Erythroblast (primary cell): ENCODE measurements around the gene TTLL7.

Experiments
- DNase-seq, 2 experiments: peaks; one replicate each; lab custom pipeline; 2025; lab: John Stamatoyannopoulos, UW
- GATA1 ChIP-seq: IDR thresholded peaks from 2 replicates; pipeline ENCODE4 v1.6.1; 2011; ENCODE audit warnings: low read depth, mild to moderate bottlenecking, control low read depth, low read length, moderate library complexity
- POLR2A ChIP-seq: IDR thresholded peaks from 2 replicates; pipeline ENCODE4 v1.6.1; 2011; ENCODE audit warnings: mild to moderate bottlenecking, low read length

The TTLL7 gene

GRCh38 chr1:83856381-83856780 is 142.6 kb downstream of the TTLL7 start:
- DNase-seq = no peak
- no peak for TF ChIP-seq POLR2A
- no peak for TF ChIP-seq GATA1

- TF ChIP-seq POLR2A (no peak), GATA1 (no peak)
- DNase-seq = no peak
These were observed 144.5 kb downstream of the TTLL7 start for GRCh38 chr1:83854456-83854855.

DNA sequence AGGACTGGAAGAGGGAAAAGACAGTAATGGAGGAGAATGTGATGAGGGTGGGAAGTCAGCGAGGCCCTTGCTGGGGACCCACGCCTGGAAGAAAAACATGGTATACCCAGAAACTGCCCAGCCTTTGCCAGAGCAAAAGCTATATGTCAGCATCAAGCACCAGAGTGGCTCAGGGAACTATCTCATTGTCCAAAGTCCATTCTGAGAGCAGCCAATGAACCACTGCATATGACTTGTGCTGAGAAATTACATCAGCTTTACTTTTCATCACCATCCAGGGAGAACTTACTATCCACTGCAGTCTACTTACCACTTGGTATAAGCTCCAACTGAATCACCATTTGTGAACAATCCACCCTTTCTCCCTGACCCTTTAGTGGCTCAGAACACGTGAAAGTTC is 148.1 kb downstream of the TTLL7 start:
- TF ChIP-seq GATA1 (no peak), POLR2A (no peak)
- DNase-seq = no peak

DNA sequence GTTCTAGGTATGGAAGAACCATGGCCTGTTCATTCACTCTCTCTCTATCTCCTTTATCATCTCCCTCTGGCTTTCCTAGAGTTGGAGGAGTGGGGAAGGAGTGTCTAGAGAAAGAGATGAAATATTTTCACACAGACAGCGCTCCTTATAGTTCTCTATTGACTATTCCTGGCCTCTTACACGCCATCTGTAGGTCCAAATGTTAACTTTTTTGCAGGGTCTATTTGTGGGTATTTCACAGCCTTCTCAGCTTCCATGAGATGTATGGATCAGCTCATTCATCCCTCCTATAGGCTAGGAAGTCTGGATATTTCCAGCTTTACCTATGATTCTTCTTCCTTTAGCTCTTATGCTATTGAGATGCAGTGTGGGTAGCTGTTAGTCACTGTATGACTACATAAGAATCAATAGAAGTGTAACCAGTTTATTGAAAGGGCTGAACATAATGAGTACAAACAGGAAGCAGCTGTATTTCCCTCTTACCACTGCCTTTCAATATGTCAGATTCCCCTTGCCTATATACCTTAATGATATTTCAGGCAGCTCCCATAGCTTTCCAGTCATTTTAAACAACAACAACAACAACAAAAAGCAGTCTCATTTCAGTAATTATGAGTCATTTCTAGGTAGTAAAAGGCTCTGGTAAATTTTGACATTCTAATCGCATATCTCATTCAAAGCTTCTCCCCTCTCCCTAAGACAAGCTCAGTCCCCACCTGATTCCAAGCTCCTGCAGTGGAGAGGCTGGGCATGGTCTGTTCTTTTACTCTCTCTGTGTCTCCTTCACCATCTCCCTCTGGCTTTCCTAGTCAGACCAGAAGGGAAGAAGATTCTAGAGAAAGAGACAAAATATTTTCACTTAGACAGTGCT is 149.5 kb downstream of the TTLL7 start:
- TF ChIP-seq GATA1 = no peak
- TF ChIP-seq POLR2A = no peak
- DNase-seq = no peak

- TF ChIP-seq GATA1 = no peak
- no peak for DNase-seq
These were observed 152.8 kb downstream of the TTLL7 start for GRCh38 chr1:83846138-83846537.

DNA sequence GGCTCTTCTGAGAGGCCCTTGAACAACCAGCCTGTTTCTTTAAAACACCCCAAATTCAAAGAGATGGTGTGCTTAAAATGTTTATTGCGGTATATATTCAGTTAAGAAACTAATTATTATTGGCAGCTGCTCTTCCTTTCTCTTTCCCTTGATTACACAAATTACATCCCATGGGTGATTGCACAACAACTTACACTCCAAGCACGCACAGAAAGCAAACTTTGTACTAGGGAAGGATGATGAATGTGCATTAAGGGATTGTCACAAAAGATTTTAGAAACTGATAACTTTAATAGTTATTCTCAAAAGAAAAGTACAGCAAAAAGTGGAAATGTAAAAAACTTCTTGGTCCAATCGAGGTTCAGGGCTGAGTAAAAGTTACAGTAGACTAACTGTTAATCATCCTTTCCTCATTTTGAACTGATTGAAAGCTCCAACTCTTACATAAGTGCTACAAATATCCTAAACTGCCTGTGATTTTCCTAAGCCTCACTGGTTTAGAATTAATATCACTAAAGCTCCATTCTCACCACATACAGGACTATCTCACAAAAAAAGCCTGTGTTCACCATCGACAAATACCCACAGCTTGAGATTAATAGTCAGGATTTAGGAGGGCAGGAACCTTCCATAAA is 153.4 kb downstream of the TTLL7 start:
- no peak for DNase-seq
- TF ChIP-seq POLR2A (no peak), GATA1 (no peak)

DNA sequence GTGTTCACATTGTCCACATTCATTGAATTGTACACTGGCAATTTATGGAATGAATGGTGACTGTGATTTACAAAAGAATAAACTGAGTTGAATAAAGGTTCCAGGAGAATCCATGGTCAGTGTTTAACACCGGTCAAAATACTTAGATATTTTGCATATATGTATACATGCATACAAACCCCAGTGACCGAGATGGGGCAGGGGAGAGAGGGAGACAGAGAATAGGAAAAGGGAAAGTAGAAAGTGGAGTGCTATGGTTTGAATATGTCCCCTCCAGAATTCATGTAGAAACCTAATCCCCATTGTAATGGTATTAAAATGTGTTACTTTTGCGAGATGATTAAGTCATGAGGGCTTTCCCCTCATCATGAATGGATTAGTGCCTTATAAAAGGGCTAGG is 154.4 kb downstream of the TTLL7 start:
- no peak for DNase-seq
- TF ChIP-seq GATA1 = no peak
- TF ChIP-seq POLR2A = no peak

GRCh38 chr1:83839566-83840173 is 159.3 kb downstream of the TTLL7 start:
- DNase-seq = peak in 1 of 2 experiments; percentile 4
- TF ChIP-seq GATA1 = no peak

DNA sequence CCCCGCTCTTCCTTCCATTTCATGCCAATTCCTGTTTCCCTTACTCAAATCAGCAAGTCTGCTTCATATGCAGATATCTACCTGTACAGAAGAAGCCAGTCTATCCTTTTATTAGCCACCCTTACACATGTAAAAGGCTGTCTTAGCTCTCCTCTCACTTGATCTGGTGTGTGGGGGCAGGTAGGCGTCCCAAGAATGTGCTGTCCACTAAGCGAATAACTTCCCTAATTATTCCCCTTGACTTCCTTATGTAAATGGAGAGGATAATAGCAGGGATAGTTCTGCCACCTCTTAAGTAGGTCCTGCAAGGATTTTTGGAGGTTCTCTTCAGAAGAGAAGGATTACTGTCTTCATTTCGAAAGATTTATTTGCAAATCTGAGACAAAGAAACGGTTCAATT is 160.4 kb downstream of the TTLL7 start:
- TF ChIP-seq GATA1 (no peak), POLR2A (no peak)
- DNase-seq = no peak

DNA sequence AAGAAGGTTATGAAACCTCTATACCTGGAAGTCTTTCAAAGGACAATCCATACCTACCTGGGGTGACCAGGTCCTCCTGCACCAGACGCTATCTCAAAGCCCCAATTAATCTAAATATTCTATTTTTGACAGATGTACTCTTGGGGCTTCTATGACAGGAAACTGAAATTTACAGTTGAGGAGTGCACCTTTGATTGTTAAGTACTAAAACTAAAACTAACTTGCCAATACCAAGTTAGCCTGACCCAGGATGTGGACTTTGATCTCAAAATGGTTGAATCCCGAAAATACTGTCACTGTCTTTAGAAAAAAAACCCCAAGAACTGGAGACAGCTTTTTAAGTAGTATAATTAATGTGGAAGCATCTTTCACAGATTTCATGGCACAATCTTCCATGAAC is 162.4 kb downstream of the TTLL7 start:
- DNase-seq = no peak
- TF ChIP-seq GATA1 (no peak), POLR2A (no peak)

DNA sequence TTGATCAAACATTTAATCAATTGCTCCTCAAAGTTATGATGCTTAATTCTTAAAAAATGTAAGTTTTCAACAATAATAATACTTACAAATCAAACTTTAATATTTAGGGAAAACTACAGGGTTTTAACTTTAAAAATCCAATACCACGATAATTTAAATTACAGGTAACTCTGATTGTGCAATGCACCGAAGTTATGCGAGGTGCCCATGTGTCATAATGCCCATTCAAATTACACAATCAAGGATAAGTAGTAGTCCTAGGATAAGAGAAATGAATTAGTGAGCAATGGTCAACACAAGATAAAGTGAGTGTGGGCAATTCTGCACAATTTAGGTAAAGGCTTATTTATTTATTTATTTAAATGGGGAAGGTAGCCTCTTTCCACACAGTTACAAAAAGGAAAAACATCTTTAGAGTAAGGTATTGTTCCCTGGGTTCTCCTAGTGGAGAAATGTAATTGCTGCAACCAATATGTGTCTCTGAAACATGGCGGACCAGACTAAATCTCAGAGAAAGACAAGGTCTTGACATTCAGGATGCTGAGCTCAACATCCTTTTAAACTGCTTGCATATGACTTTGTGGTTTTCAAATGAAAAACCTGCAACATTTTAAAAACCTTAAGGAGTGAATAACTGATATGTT is 164.2 kb downstream of the TTLL7 start:
- DNase-seq = no peak
- TF ChIP-seq GATA1 = no peak
- TF ChIP-seq POLR2A = no peak

- no peak for TF ChIP-seq GATA1
- no peak for TF ChIP-seq POLR2A
- no peak for DNase-seq
These were observed 166.7 kb downstream of the TTLL7 start for GRCh38 chr1:83832194-83832593.

DNA sequence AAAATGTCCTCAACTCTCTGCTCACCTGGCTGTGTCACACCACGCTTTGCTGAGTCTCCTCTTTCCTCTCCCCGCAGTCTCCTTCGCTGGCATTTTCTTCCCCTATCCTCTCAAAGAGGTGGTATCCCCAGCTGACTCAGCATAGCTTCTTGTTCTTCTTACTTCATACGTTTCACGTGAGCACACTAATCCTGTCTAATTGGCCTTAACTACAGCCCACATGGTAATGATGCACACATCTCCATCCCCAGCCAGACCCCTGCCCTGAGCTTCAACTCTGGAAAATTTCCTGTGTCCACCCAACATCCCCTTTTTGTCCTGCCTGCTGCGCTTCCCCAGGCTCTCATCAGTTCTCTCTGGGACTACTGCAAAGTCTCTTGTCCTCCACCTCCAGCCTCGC is 169.8 kb downstream of the TTLL7 start:
- DNase-seq = no peak
- TF ChIP-seq POLR2A = no peak
- TF ChIP-seq GATA1 = no peak

- no peak for TF ChIP-seq POLR2A
- no peak for TF ChIP-seq GATA1
- no peak for DNase-seq
These were observed 170.5 kb downstream of the TTLL7 start for GRCh38 chr1:83828456-83828855.
